CD4-positive, alpha-beta T cell (primary cell): Measurements from ENCODE around the gene GJB3. TPM values are rescaled to one million over a fixed set of nuclear protein-coding genes. Genes with fewer than 3 reads are reported as not detected.
"Not testable (repeated sequence)": the region's sequence is repeated elsewhere in the genome, so short reads cannot be mapped to it uniquely, and the experiment has no call there.

Experiments used
- ATAC-seq: fragments of 200-7000 bp; cut with Tn5 transposase; one replicate; pipeline ENCODE4 v1.10.0; 2022; ENCODE audit warnings: mild to moderate bottlenecking; ENCODE audit not compliant: poor library complexity
- CTCF ChIA-PET: fragments of 350-600 bp; sonication (Branson Sonifier 250); formaldehyde crosslinking; loops from one replicate; lab custom pipeline; 2021; ENCODE audit warnings: antibody characterized with exemption, inconsistent platforms; lab: Charles Lee
- POLR2A ChIA-PET: fragments of 350-600 bp; sonication (Branson Sonifier 250); formaldehyde crosslinking; loops from one replicate; lab custom pipeline; 2021; ENCODE audit warnings: antibody characterized with exemption, inconsistent platforms; lab: Charles Lee
- DNase-seq, 14 experiments: peaks; one replicate each; pipeline ENCODE4 v3.0.0-alpha.2; 2013 to 2020; ENCODE audit warnings: mixed read lengths in 2 of 14
- H3K27ac ChIP-seq, 2 donors: one replicate each; pipeline versions ENCODE4 v1.5.1 to v1.7.0; 2013; ENCODE audit warnings: low read length in 2 of 2, low read depth in 1 of 2, mild to moderate bottlenecking in 1 of 2
- H3K27me3 ChIP-seq, 2 experiments: 1 replicate in 1 of 2; 2 replicates in 1 of 2; pipeline versions ENCODE4 v1.6.1 to v1.7.0; 2013; ENCODE audit warnings: low read length in 2 of 2, control low read depth in 1 of 2, mild to moderate bottlenecking in 1 of 2, moderate library complexity in 1 of 2; ENCODE audit not compliant: insufficient read depth in 2 of 2, control insufficient read depth in 1 of 2
- H3K36me3 ChIP-seq: one replicate; pipeline ENCODE4 v1.6.1; 2013; ENCODE audit warnings: low read length, control low read depth; ENCODE audit not compliant: insufficient read depth
- H3K4me1 ChIP-seq: one replicate; pipeline ENCODE4 v1.6.1; 2013; ENCODE audit warnings: low read length, control low read depth; ENCODE audit not compliant: insufficient read depth
- H3K4me3 ChIP-seq: one replicate; pipeline ENCODE4 v1.5.1; 2013; ENCODE audit warnings: mild to moderate bottlenecking, low read length, moderate library complexity
- H3K9me3 ChIP-seq, 2 experiments: 1 replicate in 1 of 2; 2 replicates in 1 of 2; pipeline versions ENCODE4 v1.6.1 to v1.7.0; 2013; ENCODE audit warnings: low read length in 2 of 2, mild to moderate bottlenecking in 2 of 2, control low read depth in 1 of 2, moderate library complexity in 1 of 2; ENCODE audit not compliant: control insufficient read depth in 1 of 2, insufficient read depth in 1 of 2
- H3K27ac Mint-ChIP-seq: one replicate; pipeline ENCODE4 v1.8.0; 2020; ENCODE audit warnings: mixed read lengths
- H3K27me3 Mint-ChIP-seq: one replicate; pipeline ENCODE4 v1.8.0; 2021; ENCODE audit warnings: mixed read lengths
- H3K36me3 Mint-ChIP-seq: one replicate; pipeline ENCODE4 v1.8.0; 2021; ENCODE audit warnings: low read depth, mixed read lengths
- H3K4me1 Mint-ChIP-seq: one replicate; pipeline ENCODE4 v1.8.0; 2021; ENCODE audit warnings: low read depth, mixed read lengths
- H3K4me3 Mint-ChIP-seq: one replicate; pipeline ENCODE4 v1.8.0; 2020; ENCODE audit warnings: mild to moderate bottlenecking, mixed read lengths
- H3K9me3 Mint-ChIP-seq: one replicate; pipeline ENCODE4 v1.8.0; 2020; ENCODE audit warnings: mixed read lengths
- CTCF ChIP-seq: fragments of 200-600 bp; IDR thresholded peaks from one replicate; pipeline ENCODE4 v1.8.0; 2022; ENCODE audit warnings: antibody characterized with exemption, mild to moderate bottlenecking
- intact Hi-C, 2 experiments: fragments of 100-400 bp; cut with DNase I in 1 of 2; cut with micrococcal nuclease in 1 of 2; formaldehyde crosslinking; loops; one replicate each; pipeline versions ENCODE4 v1.15.1 to v1.9.0; 2023 to 2025; cut with DNase I, micrococcal nuclease
- total RNA-seq, 174 experiments: library from RNA in 2 of 174; stranded (reverse) in 2 of 174; gene quantifications; one replicate each; pipeline ENCODE4 v1.2.3 and lab custom pipeline; 2021 to 2026

GJB3 gene
- total RNA-seq, 2 experiments from 2014 or later, result not detected

GRCh38 chr1:34768856-34769255, 12.2 kb upstream of the GJB3 start:
- no peaks in the 10 kb centered on the region for H3K36me3 Mint-ChIP-seq
- H3K9me3 Mint-ChIP-seq, result no peaks in the 10 kb centered on the region
- no peak for DNase-seq
- intact Hi-C loops, result no loop called here
- Histone ChIP-seq H3K4me1 (no peaks in the 10 kb centered on the region), H3K27me3 (peaks cover 5 to 7% of the 10 kb centered on the region in 2 experiments), H3K9me3 (no peaks in the 10 kb centered on the region), H3K4me3 (no peak overlapping the region), H3K27ac (no peak overlapping the region), H3K36me3 (no peaks in the 10 kb centered on the region)
- H3K4me1 Mint-ChIP-seq, result no peaks in the 10 kb centered on the region
- no peak overlapping the region for H3K4me3 Mint-ChIP-seq
- no peak for TF ChIP-seq CTCF
- no peak for ATAC-seq
- H3K27me3 Mint-ChIP-seq, result peaks cover 1% of the 10 kb centered on the region
- ChIA-PET CTCF (no interaction called here), POLR2A (no interaction called here)
- no peak overlapping the region for H3K27ac Mint-ChIP-seq

GRCh38 chr1:34770891-34771504, 10.0 kb upstream of the GJB3 start:
- Histone ChIP-seq H3K27ac (no peak overlapping the region), H3K4me1 (no peaks in the 10 kb centered on the region), H3K4me3 (no peak overlapping the region), H3K27me3 (peaks cover 5 to 7% of the 10 kb centered on the region in 2 experiments), H3K9me3 (no peaks in the 10 kb centered on the region), H3K36me3 (no peaks in the 10 kb centered on the region)
- Mint-ChIP-seq H3K36me3 (no peaks in the 10 kb centered on the region), H3K4me1 (no peaks in the 10 kb centered on the region), H3K27me3 (no peaks in the 10 kb centered on the region), H3K4me3 (no peak overlapping the region), H3K9me3 (no peaks in the 10 kb centered on the region), H3K27ac (no peak overlapping the region)
- no peak for TF ChIP-seq CTCF
- ChIA-PET CTCF (no interaction called here), POLR2A (no interaction called here)
- DNase-seq (no peak), ATAC-seq (no peak)
- intact Hi-C loops, result no loop called here

- CTCF ChIA-PET, result no interaction called here
- Histone ChIP-seq H3K36me3 (no peaks in the 10 kb centered on the region), H3K27me3 (peaks cover 5 to 7% of the 10 kb centered on the region in 2 experiments), H3K4me1 (no peaks in the 10 kb centered on the region), H3K9me3 (no peaks in the 10 kb centered on the region), H3K27ac (no peak overlapping the region), H3K4me3 (no peak overlapping the region)
- no peak overlapping the region for H3K4me3 Mint-ChIP-seq
- intact Hi-C loops, result no loop called here
- no peak for TF ChIP-seq CTCF
- H3K27me3 Mint-ChIP-seq, result no peaks in the 10 kb centered on the region
- no peak overlapping the region for H3K27ac Mint-ChIP-seq
- no peak for DNase-seq
- POLR2A ChIA-PET, result no interaction called here
- no peaks in the 10 kb centered on the region for H3K36me3 Mint-ChIP-seq
- no peaks in the 10 kb centered on the region for H3K9me3 Mint-ChIP-seq
- no peak for ATAC-seq
- no peaks in the 10 kb centered on the region for H3K4me1 Mint-ChIP-seq
Observed at GRCh38 chr1:34771573-34772371, 9.2 kb upstream of the GJB3 start.

GRCh38 chr1:34773114-34773513, 7.9 kb upstream of the GJB3 start:
- H3K9me3 ChIP-seq, POLR2A ChIA-PET, H3K36me3 Mint-ChIP-seq, CTCF ChIA-PET, DNase-seq, H3K27ac ChIP-seq, H3K4me3 Mint-ChIP-seq, H3K4me1 ChIP-seq, H3K27me3 ChIP-seq, ATAC-seq, intact Hi-C loops, H3K27me3 Mint-ChIP-seq, H3K9me3 Mint-ChIP-seq, H3K4me3 ChIP-seq, H3K27ac Mint-ChIP-seq, H3K4me1 Mint-ChIP-seq, H3K36me3 ChIP-seq: not testable (repeated sequence)
